K562 (cell line): Measurements from ENCODE around the gene RALGAPB. TPM values are rescaled to one million over a fixed set of nuclear protein-coding genes. Genes with fewer than 3 reads are reported as not detected.

Experiments
- CBX3 ChIP-seq, 2 experiments: IDR thresholded peaks; 1 replicate in 1 of 2; 2 replicates in 1 of 2; pipeline ENCODE4 v1.6.1; 2012; ENCODE audit warnings: inconsistent platforms in 2 of 2, low read length in 2 of 2, borderline replicate concordance in 1 of 2, control low read depth in 1 of 2
- CREBBP ChIP-seq: IDR thresholded peaks from one replicate; pipeline ENCODE4 v1.6.1; 2012; ENCODE audit warnings: low read depth, mild to moderate bottlenecking, control low read depth, inconsistent platforms, low read length
- POLR3A ChIP-seq: IDR thresholded peaks from 2 replicates; pipeline ENCODE4 v1.6.1; 2011; ENCODE audit warnings: borderline replicate concordance, mild to moderate bottlenecking, moderate library complexity; ENCODE audit not compliant: insufficient read length, insufficient read depth; ENCODE audit errors: extremely low read depth
- RBM34 ChIP-seq: fragments of 200-400 bp; formaldehyde crosslinking; IDR thresholded peaks from 2 replicates; pipeline ENCODE4 v1.6.1; 2018; ENCODE audit warnings: low read length, borderline replicate concordance; ENCODE audit not compliant: insufficient read depth
- ZBTB40 ChIP-seq, 2 experiments: fragments of 450-650 bp in 1 of 2; sonication (generic) in 1 of 2; formaldehyde crosslinking in 1 of 2; IDR thresholded peaks; 2 replicates each; pipeline versions ENCODE4 v1.7.1 to v1.9.0; 2016 to 2022; ENCODE audit warnings: inconsistent platforms in 1 of 2, mild to moderate bottlenecking in 1 of 2, missing genetic modification reagents in 1 of 2
- ZC3H8 ChIP-seq: fragments of 450-650 bp; IDR thresholded peaks from 2 replicates; pipeline ENCODE4 v1.6.1; 2017
- ZFP1 ChIP-seq: fragments of 450-650 bp; formaldehyde crosslinking; IDR thresholded peaks from 2 replicates; pipeline ENCODE4 v1.4.0; 2020; ENCODE audit warnings: mild to moderate bottlenecking, mixed read lengths
- ZFX ChIP-seq: sonication (generic); formaldehyde crosslinking; IDR thresholded peaks from 2 replicates; pipeline ENCODE4 v1.8.0; 2022; ENCODE audit warnings: mild to moderate bottlenecking, missing genetic modification reagents, moderate library complexity
- polyA plus RNA-seq, 8 experiments: library from polyadenylated mRNA; depleted of rRNA in 4 of 8; stranded (reverse) in 5 of 8; unstranded in 3 of 8; fragments of >200 nt; fragmentation: Nextera tagmentation in 2 of 8; fragmentation: Illumina TruSeq in 1 of 8; extraction: Ambion mirVana in 2 of 8; extraction: Trizol in 1 of 8; gene quantifications; 2 replicates each; pipeline versions ENCODE4 v1.2.1 to v1.2.3, GENCODE V29; 2011 to 2014; ENCODE audit warnings: inconsistent platforms in 1 of 8, missing spikeins in 1 of 8
- total RNA-seq, 7 experiments: library from RNA; depleted of rRNA in 6 of 7; stranded (reverse); fragments of >200 nt in 6 of 7; fragmentation: Illumina TruSeq in 2 of 7; extraction: Trizol in 2 of 7; gene quantifications; 2 replicates each; pipeline versions ENCODE4 v1.2.1 to v1.2.3, GENCODE V29; 2011 to 2021; ENCODE audit warnings: low replicate concordance in 1 of 7
- TF ChIP-seq, protein P1 (sequence below), 2 experiments: fragments of 450-650 bp; formaldehyde crosslinking in 1 of 2; IDR thresholded peaks; 2 replicates each; pipeline versions ENCODE4 v1.4.0 to v1.6.1; 2014 to 2020; ENCODE audit warnings: mild to moderate bottlenecking in 2 of 2, borderline replicate concordance in 1 of 2, low read depth in 1 of 2

Gene RALGAPB
- total and polyA plus RNA-seq, 9 of the 15 experiments (the other 6 are each of a cell fraction or from before 2014, with no cell fraction given): 4.3 to 25.6 (median 13.6) TPM

GRCh38 chr20:38563802-38564431, 91.3 kb downstream of the RALGAPB start (continued):
- TF ChIP-seq ZBTB40 (IDR thresholded peaks at IDR 0.05) (peak; percentile 98), ZBTB40 (CRISPR knock-in tag; IDR thresholded peaks at IDR 0.05) (peak; percentile 98), ZC3H8 (0 out of 2 replicates have a peak, but pooled peaks have one; percentile 47), RBM34 (no peak), CREBBP (no peak), ZFP1 (no peak), POLR3A (no peak), CBX3 (IDR thresholded peaks at IDR 0.05; ENCODE audit: borderline replicate concordance in 1 of 2, low read length in 2 of 2) (0 out of 3 replicates have a peak, but pooled peaks of 1 of the 2 experiments have one; percentile 57), ZFX (CRISPR knock-in tag) (no peak)
- TF ChIP-seq, protein P1, sequence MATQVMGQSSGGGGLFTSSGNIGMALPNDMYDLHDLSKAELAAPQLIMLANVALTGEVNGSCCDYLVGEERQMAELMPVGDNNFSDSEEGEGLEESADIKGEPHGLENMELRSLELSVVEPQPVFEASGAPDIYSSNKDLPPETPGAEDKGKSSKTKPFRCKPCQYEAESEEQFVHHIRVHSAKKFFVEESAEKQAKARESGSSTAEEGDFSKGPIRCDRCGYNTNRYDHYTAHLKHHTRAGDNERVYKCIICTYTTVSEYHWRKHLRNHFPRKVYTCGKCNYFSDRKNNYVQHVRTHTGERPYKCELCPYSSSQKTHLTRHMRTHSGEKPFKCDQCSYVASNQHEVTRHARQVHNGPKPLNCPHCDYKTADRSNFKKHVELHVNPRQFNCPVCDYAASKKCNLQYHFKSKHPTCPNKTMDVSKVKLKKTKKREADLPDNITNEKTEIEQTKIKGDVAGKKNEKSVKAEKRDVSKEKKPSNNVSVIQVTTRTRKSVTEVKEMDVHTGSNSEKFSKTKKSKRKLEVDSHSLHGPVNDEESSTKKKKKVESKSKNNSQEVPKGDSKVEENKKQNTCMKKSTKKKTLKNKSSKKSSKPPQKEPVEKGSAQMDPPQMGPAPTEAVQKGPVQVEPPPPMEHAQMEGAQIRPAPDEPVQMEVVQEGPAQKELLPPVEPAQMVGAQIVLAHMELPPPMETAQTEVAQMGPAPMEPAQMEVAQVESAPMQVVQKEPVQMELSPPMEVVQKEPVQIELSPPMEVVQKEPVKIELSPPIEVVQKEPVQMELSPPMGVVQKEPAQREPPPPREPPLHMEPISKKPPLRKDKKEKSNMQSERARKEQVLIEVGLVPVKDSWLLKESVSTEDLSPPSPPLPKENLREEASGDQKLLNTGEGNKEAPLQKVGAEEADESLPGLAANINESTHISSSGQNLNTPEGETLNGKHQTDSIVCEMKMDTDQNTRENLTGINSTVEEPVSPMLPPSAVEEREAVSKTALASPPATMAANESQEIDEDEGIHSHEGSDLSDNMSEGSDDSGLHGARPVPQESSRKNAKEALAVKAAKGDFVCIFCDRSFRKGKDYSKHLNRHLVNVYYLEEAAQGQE (IDR thresholded peaks at IDR 0.05; ENCODE audit: borderline replicate concordance): peak; percentile 55
- TF ChIP-seq, protein P1 (CRISPR knock-in tag; IDR thresholded peaks at IDR 0.05; ENCODE audit: low read depth): no peak
